Central memory CD4-positive, alpha-beta T cell (primary cell): Measurements from ENCODE around the gene NADSYN1.

ENCODE experiments used
- DNase-seq: peaks from one replicate; pipeline ENCODE4 v3.0.0; 2022

Gene NADSYN1

DNA sequence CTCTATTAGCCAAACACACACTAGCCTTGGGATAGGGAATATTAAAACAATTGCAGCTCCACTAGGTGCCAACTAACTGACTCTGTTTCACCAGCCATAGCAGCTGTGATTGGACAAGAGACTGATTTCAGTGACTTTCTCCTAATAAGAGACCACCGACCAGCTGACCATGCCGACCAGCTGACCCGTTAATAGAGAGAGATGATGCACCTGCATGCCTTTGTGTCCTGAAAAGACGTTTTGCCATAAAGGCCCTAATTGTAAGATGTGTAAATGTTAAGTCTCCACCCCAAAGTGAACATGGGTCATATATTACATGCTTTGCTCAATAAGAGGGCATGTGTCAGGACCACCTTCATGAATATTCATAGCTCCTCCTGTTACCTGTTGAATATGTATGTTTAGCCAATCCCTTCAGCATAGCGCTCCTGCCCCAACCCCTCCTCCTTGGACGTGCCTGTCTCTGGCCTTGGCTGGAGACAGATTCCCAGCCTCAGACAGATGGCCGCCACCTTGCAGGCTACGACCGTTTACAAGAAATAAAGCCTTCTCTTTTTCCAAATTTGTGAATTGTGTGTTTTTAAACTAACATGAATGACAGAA is 1.3 kb upstream of the NADSYN1 start:
- no peak for DNase-seq

- peak; percentile 79 for DNase-seq
Observed at GRCh38 chr11:71452199-71453036, 585 bp upstream of the NADSYN1 start.

DNA sequence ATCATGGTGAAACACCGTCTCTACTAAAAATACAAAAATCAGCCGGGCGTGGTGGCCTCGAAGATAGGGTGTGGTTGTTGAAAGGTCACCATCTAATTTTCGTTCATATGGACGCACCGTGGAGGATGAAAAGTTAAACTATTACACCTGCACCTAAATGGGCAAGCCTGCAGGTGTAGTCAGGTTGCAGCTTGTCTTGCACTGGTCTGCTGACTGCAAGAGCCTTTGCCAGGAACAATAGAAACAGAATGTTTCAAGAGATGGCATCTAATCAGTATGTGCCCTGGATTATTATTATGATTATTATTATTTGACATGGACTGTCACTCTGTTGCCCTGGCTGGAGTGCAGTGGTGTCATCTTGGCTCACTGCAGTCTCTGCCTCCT is 908 bp downstream of the NADSYN1 start:
- DNase-seq, result no peak

DNA sequence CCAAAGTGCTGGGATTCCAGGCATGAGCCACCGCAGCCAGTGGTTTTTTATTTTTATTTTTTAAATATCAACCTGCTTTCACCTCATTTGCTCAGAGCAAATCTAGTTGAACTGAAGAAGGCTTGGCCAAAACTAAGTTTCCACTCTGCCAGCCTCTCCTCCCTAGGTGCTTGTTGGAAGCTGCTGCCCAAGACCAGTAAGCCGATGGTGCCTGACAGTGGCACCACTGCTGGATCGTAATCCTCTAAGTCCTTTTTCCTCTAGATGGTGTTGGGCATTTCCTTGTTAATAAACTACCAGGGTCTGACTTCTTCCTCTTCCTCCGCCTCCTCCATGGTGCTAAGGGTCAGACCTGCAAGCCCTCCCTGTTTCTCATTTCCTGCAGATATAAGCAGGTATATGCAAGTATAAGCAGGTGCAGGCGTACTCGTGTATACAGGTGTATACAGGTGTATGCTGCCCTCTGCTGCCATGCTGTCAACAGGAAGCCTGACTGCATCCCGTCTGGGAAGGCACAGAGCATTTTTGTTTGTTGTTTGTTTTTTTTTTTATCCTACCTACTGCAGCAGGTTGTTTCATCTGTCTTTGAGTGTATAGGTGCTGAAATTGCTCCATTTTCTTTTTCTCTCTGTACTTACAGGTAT is 1.6 kb downstream of the NADSYN1 start:
- peak; percentile 30 for DNase-seq

- DNase-seq, result no peak
Observed at GRCh38 chr11:71456294-71456693, 3.3 kb downstream of the NADSYN1 start.

DNA sequence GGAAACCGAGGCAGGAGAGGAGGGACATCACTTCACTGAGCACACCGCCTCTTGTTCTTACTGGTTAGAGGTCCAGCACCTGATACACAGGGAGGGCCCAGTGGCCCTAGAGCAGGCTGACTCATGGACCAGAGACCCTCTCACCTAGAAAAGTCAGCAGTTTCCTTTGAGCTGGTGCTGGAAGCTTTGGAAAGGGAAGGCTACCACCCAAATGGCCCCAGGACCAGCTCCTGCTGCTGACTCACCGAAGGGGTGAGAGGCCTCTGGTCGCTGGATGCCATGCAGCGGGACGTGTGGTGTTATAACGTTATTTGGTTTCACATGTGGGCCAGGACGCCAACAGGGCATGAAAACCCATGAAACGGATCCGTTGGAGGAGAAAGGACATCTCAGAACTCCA is 3.8 kb downstream of the NADSYN1 start:
- no peak for DNase-seq

GRCh38 chr11:71458146-71459070 is 5.4 kb downstream of the NADSYN1 start:
- DNase-seq, result no peak

GRCh38 chr11:71459076-71459766 is 6.2 kb downstream of the NADSYN1 start:
- DNase-seq, result no peak

GRCh38 chr11:71459767-71460320 is 6.8 kb downstream of the NADSYN1 start:
- no peak for DNase-seq

GRCh38 chr11:71461696-71462095 is 8.7 kb downstream of the NADSYN1 start:
- no peak for DNase-seq

DNA sequence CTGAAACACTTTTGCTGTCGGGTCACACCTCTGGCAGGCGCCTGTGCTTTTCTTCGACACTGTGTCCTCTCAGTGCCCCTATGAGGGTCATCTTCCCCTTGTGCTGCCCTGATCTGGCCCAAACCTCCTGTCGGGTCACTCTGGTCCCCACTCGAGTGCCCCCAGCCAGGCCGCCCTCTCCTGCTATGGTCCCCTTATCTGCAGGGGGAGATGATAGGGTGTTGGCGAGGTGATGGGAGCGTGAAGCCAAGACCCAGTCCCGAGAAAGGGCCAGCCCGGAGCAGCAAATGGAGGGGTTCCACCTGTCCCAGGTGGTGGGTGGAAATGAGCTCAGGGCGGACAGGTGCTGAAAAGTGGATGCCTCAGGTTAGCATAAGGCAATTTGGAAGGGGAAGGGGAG is 9.7 kb downstream of the NADSYN1 start:
- no peak for DNase-seq

GRCh38 chr11:71463331-71464211 is 10.6 kb downstream of the NADSYN1 start:
- DNase-seq, result no peak

DNA sequence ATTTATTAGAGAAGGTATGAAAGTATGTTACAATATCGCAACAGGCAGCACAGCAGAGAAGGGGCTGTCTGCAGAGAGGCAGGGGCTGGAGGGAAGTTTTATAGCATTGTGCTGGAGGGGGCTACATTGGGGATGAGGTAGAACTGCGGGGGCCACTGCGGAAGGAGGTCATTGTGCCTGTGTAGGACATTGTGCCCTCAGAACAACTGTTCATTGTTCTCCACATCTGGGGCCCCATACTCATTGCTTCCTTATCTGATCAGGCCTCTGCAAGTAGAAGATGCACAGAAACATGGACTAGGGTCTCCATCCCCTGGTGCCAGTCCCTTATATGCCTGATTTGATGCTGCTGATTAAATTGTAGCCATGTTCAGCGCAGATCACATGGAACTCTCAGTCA is 12.1 kb downstream of the NADSYN1 start:
- DNase-seq, result no peak

- no peak for DNase-seq
Observed at GRCh38 chr11:71466358-71466757, 13.4 kb downstream of the NADSYN1 start.

- no peak for DNase-seq
Observed at GRCh38 chr11:71467164-71467563, 14.2 kb downstream of the NADSYN1 start.

DNA sequence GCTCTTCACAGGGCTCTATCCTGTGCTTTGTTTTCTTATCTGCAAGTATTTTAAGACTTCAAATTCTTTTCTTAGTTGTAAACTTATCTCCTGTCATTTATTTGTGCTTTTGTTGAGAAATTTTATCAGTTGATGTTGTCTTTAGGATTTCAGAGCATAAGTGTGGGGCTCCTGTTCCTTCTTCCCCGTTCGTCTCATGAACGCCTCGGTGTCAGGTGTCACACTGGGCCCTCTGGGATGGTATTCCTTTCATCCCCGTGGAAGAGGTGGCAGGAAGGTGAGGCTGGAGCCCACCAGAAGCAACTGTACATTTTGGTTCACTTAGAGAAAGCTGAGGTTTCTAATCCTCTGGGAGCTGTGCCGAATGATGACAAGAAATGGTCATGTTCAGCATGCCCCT is 17.9 kb downstream of the NADSYN1 start:
- DNase-seq, result no peak

DNA sequence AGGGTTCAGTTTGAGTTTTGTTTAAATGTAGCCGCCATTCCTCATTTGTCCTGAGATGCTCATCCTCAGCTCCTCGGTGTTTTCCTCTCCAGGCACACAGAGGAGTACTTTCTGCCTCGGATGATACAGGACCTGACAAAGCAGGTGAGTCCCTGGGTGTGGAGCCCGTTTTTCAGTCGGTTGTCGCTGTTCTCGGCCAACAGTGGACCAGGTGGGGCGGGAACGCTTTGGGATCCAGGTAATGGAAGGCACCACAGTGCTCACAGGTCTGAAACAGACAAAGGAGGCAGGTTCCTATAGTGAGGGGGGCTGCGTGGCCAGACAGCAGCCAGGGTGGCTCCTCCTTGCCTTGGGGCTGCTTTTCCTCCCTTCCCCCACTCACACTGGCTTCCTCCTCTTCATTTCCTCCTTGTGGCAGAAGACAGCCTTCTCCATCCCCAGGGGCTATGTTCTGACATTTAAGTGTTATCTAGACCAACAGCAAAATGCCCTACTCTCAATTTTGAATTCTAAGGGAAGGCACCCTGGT is 19.4 kb downstream of the NADSYN1 start:
- no peak for DNase-seq

GRCh38 chr11:71472941-71473792 is 20.2 kb downstream of the NADSYN1 start:
- DNase-seq, result no peak

- no peak for DNase-seq
Observed at GRCh38 chr11:71473793-71474080, 20.7 kb downstream of the NADSYN1 start.
